Measurements from ENCODE around the gene SFPQ. TPM values are rescaled to one million over a fixed set of nuclear protein-coding genes. Genes with fewer than 3 reads are reported as not detected.
"Not testable (repeated sequence)": the region's sequence is repeated elsewhere in the genome, so short reads cannot be mapped to it uniquely, and the experiment has no call there.

Gene SFPQ
- total RNA-seq, 4 donors from 2014 or later: 182 to 432 (median 259) TPM

DNA sequence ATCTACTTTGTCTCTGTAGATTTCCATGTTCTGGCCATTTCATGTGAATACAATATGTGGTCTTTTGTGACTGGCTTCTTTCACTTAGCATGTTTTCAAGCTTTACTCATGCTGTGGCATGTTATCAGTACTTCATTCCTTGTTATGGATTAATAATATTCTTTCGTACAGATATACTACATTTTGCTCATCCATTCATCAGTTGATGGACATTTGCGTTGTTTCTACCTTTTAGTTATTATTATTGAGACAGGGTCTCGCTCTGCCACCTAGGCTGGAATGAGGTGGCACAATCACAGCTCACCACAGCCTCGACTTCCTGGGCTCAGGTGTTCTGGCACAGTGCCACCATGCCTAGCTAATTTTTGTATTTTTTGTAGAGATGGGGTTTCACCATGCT, 21.4 kb downstream of the SFPQ start:
- ATAC-seq (ENCODE audit: low FRiP score): no peak
- TF ChIP-seq, protein P1, sequence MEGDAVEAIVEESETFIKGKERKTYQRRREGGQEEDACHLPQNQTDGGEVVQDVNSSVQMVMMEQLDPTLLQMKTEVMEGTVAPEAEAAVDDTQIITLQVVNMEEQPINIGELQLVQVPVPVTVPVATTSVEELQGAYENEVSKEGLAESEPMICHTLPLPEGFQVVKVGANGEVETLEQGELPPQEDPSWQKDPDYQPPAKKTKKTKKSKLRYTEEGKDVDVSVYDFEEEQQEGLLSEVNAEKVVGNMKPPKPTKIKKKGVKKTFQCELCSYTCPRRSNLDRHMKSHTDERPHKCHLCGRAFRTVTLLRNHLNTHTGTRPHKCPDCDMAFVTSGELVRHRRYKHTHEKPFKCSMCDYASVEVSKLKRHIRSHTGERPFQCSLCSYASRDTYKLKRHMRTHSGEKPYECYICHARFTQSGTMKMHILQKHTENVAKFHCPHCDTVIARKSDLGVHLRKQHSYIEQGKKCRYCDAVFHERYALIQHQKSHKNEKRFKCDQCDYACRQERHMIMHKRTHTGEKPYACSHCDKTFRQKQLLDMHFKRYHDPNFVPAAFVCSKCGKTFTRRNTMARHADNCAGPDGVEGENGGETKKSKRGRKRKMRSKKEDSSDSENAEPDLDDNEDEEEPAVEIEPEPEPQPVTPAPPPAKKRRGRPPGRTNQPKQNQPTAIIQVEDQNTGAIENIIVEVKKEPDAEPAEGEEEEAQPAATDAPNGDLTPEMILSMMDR (IDR thresholded peaks at IDR 0.05): no peak
- no peak for DNase-seq (ENCODE audit: low spot score)

DNA sequence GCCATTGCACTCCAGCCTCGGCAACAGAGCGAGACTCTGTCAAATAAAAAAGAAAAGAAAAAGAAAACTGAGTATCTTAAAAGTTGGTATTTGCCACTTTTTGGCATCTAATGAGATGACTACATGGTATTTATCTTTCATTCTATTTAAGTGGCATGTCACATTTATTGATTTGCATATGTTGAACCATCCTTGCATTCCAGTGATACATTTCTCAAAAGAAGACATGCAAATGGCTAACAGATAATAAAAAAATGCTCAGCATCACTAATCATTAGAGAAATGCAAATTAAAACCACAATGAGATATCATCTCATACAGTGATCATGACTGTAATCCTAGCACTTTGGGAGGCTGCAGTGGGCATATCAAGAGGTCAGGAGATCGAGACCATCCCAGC, 28.1 kb downstream of the SFPQ start:
- ATAC-seq (ENCODE audit: low FRiP score): no peak

DNA sequence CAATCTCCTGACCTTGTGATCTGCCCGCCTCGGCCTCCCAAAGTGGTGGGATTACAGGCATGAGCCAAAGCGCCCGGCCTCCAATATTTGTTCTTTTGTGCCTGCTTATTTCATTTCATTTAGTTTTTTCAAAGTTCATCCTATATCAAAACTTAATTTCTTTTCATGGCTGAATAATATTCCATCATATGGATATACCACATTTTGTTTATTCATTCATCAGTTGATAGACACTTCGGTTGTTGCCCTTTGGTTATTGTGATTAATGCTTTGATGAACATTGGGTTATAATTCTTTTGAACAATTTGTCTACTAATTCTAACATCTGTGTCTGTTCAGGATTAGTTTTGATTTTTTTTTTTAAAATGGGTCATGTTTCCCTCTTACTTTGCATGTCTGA, 41.7 kb downstream of the SFPQ start:
- TF ChIP-seq, protein P1 (IDR thresholded peaks at IDR 0.05): no peak
- no peak for DNase-seq (ENCODE audit: low spot score)
- no peak for ATAC-seq (ENCODE audit: low FRiP score)

More for the DNA sequence above, 28.1 kb downstream of the SFPQ start:
- DNase-seq (ENCODE audit: low spot score): no peak
- TF ChIP-seq, protein P1 (IDR thresholded peaks at IDR 0.05): no peak

DNA sequence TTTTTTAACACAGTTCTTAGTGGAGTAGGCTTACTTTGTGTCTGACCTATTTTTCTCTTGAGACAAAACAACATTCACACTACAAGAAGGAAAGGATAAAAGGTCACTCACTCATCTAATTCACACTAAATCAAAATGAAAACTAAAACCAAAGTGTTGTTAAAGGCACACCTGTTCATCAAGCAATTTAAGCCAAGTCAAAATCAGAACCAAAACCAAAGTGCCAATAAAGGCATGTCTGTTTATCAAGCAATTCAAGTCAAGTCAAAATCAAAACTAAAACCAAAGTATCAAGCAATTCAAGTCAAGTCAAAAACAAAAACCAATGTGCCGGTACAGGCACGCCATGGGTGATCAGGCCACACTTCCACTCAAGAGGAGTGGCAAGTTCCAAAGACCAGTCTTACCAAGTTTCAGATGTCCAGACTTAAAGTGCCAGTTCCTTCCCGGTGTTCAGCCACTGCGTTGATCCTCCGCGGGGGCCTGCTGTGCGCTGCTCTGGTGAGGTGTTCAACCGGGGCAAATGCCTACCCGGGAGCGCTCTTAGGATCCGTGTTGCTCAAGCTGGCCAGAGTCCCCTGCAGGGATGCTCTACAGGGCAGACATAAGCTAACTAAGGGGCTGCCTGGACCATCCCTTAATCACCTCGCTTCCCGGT, 46.9 kb downstream of the SFPQ start:
- ATAC-seq (ENCODE audit: low FRiP score); DNase-seq (ENCODE audit: low spot score): not testable (repeated sequence)

DNA sequence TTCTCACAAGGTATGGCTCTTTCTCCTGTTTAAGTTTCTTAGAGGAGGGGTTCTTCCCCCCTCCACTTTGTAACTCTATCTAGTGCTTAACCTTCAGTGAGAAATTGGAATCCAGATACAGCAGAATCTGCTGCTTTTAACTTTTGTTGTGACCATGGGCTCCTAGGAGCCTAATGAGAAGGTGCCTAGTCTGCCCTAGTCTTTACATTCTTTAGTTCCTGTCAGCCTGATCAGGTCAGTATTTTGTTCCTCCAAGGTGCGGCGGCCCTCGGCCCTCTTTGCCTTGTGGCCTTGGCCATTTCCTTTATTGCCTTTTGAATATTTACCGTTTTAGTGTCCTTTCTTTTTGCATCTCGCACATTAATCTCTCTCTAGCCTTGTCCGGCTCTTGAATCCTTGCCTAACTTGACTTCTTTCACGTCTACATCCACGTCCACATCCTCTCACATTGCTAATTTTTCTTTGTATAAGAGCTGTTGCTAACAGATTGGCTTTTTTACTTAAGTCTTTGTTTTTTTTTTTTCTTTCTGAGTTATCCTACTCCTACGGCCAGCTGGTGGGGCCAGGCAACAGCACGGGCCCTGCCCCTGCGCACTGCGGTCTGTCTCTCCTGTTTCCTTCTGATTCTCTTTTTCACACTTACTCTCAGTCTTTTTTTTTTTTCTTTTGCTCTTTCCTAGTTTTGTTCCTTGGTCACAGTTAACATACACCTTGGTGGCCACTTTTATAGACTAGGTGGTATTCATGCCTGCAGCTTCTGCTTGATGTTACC, 49.0 kb downstream of the SFPQ start:
- ATAC-seq (ENCODE audit: low FRiP score): no peak
- DNase-seq (ENCODE audit: low spot score): no peak
- TF ChIP-seq, protein P1 (IDR thresholded peaks at IDR 0.05): no peak

DNA sequence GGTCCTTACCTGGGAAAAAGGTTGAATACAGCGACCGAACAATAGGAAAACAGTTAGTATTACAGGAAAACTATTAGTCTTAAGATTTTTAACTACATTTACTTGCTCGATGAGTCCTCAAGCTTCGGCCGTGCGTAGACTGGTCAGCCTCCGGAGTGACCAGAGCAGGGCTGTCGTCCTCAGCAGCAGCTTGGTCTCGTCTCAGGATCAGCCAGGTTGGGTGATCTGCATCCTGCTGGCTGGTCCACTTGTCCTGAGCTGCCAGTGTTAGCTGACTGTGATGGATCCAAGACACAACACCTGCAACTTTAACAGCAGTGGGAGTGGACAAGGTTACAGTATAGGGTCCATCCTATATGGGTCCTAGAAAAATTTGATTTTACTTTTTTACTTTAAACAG, 50.2 kb downstream of the SFPQ start:
- ATAC-seq (ENCODE audit: low FRiP score); DNase-seq (ENCODE audit: low spot score): not testable (repeated sequence)

DNA sequence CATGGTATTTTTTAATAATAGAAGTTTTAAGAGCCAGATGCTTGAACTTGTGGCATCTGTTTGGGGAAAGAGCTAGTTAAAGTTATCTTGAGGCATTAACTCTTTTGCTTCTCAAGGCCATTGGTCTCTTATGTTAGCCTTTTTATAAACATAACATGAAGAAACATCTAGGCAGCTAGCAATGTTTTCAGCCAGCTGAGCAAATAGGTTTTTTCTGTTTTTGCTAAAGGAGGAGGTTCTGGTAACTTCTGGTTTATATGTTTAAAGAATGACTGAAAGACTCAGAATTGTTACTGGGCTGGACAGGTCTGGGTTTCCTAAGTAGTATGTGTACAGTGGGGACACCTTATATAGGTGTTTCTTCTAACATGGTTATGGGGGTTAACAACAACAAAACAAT, 50.7 kb downstream of the SFPQ start:
- ATAC-seq (ENCODE audit: low FRiP score); DNase-seq (ENCODE audit: low spot score): not testable (repeated sequence)

DNA sequence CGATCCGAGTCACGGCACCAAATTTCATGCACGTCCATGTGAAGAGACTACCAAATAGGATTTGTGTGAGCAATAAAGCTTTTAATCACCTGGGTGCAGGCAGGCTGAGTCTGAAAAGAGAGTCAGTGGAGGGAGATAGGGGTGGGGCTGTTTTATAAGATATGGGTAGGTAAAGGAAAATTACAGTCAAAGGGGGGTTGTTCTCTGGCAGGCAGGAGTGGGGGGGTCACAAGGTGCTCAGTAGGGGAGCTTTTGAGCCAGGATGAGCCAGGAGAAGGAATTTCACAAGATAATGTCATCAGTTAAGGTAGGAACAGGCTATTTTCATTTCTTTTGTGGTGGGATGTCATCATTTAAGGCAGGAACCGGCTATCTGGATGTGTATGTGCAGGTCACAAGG, 55.4 kb downstream of the SFPQ start:
- not testable (repeated sequence) for ATAC-seq (ENCODE audit: low FRiP score); DNase-seq (ENCODE audit: low spot score)

DNA sequence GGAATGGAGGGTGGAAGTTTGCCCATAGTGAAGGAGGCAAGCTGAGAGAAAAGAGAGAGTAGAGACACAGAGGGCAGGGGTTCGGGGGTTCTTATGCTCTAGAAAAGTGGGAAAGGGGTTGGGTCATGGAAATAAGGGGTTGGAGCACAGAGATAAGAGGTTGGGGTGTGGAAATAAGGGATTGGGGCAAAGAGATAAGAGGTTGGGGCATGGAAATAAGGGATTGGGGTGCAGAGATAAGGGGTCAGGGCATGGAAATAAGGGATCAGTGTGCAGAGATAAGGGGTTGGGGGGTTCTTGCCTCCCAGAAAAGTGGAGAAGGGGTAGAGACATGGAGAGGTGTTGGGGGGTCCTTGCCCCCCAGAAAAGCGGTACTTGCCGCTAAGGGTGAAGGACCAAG, 56.2 kb downstream of the SFPQ start:
- ATAC-seq (ENCODE audit: low FRiP score) (no peak), DNase-seq (ENCODE audit: low spot score) (no peak)
- TF ChIP-seq, protein P1 (IDR thresholded peaks at IDR 0.05): no peak
